ENCODE results near the gene SEC23B. TPM values are rescaled to one million over a fixed set of nuclear protein-coding genes. Genes with fewer than 3 reads are reported as not detected.
A peak's percentile ranks its signal among the peaks of the same experiment; 100 is the strongest.

SEC23B gene
- total RNA-seq, 6 donors from 2014 or later, result 21.3 to 74.3 (median 64.2) TPM

GRCh38 chr20:18585134-18585533 is 77.4 kb downstream of the SEC23B start:
- DNase-seq, result no peak

GRCh38 chr20:18587665-18588573 is 80.2 kb downstream of the SEC23B start, which contains the start of gene DTD1:
Gene DTD1, plus strand, starts transcription at chr20:18588054. Its CDS starts 19 bp downstream, at chr20:18588073.
- Histone ChIP-seq H3K4me1 (peaks cover 12 to 17% (median 14%) of the 10 kb centered on the region in 4 donors), H3K27ac (peak within 1 kb of the TSS; percentile 67 to 89 (median 81)), H3K4me3 (peak within 1 kb of the TSS; percentile 82 to 95 (median 84)), H3K27me3 (no peaks in the 10 kb centered on the region), H3K9me3 (no peaks in the 10 kb centered on the region), H3K36me3 (no peaks in the 10 kb centered on the region)
- ATAC-seq (ENCODE audit: low FRiP score in 2 of 2), result peak; percentile 97 to 99
- WGBS, 2 donors, result 0% methylated on average over 15 to 63 of the region's 88 CpGs
- TF ChIP-seq EP300 (IDR thresholded peaks at IDR 0.05), result no peak
- TF ChIP-seq POLR2AphosphoS5 (IDR thresholded peaks at IDR 0.05), result peak; percentile 23 to 29
- TF ChIP-seq POLR2A (IDR thresholded peaks at IDR 0.05), result peak in 3 of 4 donors; percentile 32 to 67 (median 58)
- peak; percentile 81 to 94 (median 88) for TF ChIP-seq CTCF (IDR thresholded peaks at IDR 0.05)
- peak; percentile 97 to 99 for DNase-seq

More at GRCh38 chr20:18585134-18585533, 77.4 kb downstream of the SEC23B start:
- Histone ChIP-seq H3K9me3 (no peaks in the 10 kb centered on the region), H3K36me3 (no peaks in the 10 kb centered on the region), H3K4me3 (no peak overlapping the region), H3K27me3 (no peaks in the 10 kb centered on the region), H3K4me1 (peaks cover 12 to 17% (median 14%) of the 10 kb centered on the region in 4 donors), H3K27ac (no peak overlapping the region)
- TF ChIP-seq POLR2AphosphoS5 (IDR thresholded peaks at IDR 0.05), result no peak
- no peak for TF ChIP-seq CTCF (IDR thresholded peaks at IDR 0.05)
- no peak for TF ChIP-seq EP300 (IDR thresholded peaks at IDR 0.05)
- TF ChIP-seq POLR2A (IDR thresholded peaks at IDR 0.05), result no peak
- no peak for ATAC-seq (ENCODE audit: low FRiP score in 2 of 2)
- 88 to 94% methylated on average over 2 of the region's 2 CpGs for WGBS, 2 donors

DNA sequence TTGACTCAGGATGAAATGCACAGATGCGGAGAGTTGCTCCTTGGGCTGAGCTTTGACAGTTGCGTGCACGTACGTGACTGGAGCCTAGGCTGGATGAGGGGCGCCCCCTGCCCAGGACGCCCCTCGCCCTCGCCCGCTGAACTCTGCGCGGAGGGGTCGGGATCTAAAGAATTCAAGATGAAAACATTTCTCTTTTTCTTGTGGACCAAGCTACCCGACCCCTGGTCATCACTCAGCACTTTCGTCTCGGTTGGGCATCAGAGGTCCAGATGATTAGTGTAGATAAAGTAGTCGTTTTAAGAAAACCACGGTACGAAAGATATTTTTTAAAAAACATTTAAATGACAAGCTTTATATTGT is 80.8 kb downstream of the SEC23B start:
- Histone ChIP-seq H3K9me3 (no peaks in the 10 kb centered on the region), H3K27ac (peak overlapping the region; percentile 67 to 89 (median 81)), H3K4me3 (peak overlapping the region; percentile 82 to 95 (median 84)), H3K27me3 (no peaks in the 10 kb centered on the region), H3K4me1 (peaks cover 12 to 17% (median 14%) of the 10 kb centered on the region in 4 donors), H3K36me3 (no peaks in the 10 kb centered on the region)
- peak in 1 of 2 donors; percentile 70 for DNase-seq
- no peak for ATAC-seq (ENCODE audit: low FRiP score in 2 of 2)
- no peak for TF ChIP-seq CTCF (IDR thresholded peaks at IDR 0.05)
- no peak for TF ChIP-seq POLR2A (IDR thresholded peaks at IDR 0.05)
- no peak for TF ChIP-seq POLR2AphosphoS5 (IDR thresholded peaks at IDR 0.05)
- TF ChIP-seq EP300 (IDR thresholded peaks at IDR 0.05), result no peak
- 8 to 18% methylated on average over 18 of the region's 18 CpGs for WGBS, 2 donors

DNA sequence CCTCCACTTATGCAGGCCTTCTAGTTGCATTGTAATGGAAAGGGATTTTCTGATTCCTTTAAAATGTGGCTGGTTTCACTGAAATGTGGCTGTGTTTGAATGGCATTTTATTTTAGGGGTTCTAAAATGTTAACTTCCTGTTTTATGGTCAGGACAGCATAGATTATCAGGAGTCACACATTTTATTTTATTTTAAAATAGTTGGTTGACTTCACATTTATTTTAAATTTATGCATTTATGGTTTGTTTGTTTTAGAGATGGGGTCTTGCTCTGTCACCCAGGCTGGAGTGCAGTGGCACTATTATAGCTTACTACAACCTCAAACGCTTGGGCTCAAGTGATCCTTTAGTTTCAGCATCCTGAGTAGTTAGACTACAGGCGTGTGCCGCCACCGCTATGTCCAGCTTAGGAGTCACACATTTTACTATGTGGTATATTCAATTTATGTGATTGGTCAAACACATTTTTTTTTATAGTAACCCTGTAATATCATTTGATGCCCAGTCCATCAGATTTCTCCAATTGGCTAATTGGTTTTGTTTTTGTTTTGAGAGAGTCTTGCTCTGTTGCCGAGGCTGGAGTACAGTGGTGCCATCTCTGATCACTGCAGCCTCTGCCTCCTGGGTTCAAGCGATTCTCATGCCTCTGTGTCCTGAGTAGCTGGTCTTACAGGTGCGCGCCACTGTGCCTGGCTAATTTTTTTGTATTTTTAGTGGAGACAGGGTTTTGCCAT is 82.4 kb downstream of the SEC23B start:
- ATAC-seq (ENCODE audit: low FRiP score in 2 of 2) (no peak), DNase-seq (no peak)
- Histone ChIP-seq H3K36me3 (peaks cover 0 to 9% (median 0%) of the 10 kb centered on the region in 4 donors), H3K4me3 (no peak overlapping the region), H3K27ac (no peak overlapping the region), H3K9me3 (no peaks in the 10 kb centered on the region), H3K27me3 (no peaks in the 10 kb centered on the region), H3K4me1 (peaks cover 12 to 17% (median 14%) of the 10 kb centered on the region in 4 donors)
- whole genome bisulfite sequencing, 2 donors, result 76 to 83% methylated on average over 8 of the region's 8 CpGs
- TF ChIP-seq POLR2A (IDR thresholded peaks at IDR 0.05) (no peak), POLR2AphosphoS5 (IDR thresholded peaks at IDR 0.05) (no peak), EP300 (IDR thresholded peaks at IDR 0.05) (no peak), CTCF (IDR thresholded peaks at IDR 0.05) (no peak)

All from upper lobe of left lung (tissue), 6 donors.